Activated CD4-positive, alpha-beta T cell treated with anti-CD3 and anti-CD28 coated beads for 4 hours (primary cell): ENCODE measurements around the gene CLEC3B.
A peak's percentile ranks its signal among the peaks of the same experiment; 100 is the strongest.
"Not testable (repeated sequence)": the region's sequence is repeated elsewhere in the genome, so short reads cannot be mapped to it uniquely, and the experiment has no call there.

Source experiments
- DNase-seq, 2 donors: peaks; one replicate each; pipeline ENCODE4 v3.0.0-alpha.2; 2020

The CLEC3B gene, protein sequence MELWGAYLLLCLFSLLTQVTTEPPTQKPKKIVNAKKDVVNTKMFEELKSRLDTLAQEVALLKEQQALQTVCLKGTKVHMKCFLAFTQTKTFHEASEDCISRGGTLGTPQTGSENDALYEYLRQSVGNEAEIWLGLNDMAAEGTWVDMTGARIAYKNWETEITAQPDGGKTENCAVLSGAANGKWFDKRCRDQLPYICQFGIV

DNA sequence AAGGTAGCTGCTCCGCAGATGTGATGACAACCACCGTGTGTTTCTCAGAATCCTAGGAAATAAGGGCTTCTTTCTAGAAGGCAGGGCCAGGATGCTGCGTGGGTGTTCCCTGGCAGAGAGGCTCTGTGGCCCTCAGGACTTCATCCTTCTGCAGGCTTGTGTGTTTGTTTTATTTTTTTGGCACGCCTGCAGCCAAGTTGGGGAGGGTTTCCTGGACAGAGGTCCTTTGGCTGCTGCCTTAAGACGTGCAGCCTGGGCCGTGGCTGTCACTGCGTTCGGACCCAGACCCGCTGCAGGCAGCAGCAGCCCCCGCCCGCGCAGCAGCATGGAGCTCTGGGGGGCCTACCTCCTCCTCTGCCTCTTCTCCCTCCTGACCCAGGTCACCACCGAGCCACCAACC is at the start of gene CLEC3B:
CLEC3B (plus strand) TSS at position 266 of the 400 bp plus-strand sequence; CDS start at position 326, 60 bp downstream.
- DNase-seq, result no peak

DNA sequence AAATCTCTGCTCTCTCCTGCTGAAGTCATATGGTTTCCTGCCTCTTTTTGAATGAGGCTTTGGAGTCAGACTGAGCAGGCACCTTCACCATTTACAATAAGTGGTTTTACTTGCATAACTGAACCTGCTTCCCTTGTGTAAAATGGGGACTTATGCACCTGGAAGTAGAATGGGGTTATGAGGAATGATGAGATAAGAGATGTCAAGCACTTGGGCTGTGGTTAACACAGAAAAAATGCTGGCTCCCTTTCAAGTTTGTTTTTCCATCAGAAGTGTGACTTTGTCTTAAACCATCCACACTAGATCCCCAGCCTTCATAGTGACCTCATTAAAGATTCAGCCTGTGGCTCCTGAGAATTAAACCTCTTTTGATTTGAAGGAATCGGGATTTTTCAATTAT is 44.9 kb upstream of the CLEC3B start:
- DNase-seq, result no peak

DNA sequence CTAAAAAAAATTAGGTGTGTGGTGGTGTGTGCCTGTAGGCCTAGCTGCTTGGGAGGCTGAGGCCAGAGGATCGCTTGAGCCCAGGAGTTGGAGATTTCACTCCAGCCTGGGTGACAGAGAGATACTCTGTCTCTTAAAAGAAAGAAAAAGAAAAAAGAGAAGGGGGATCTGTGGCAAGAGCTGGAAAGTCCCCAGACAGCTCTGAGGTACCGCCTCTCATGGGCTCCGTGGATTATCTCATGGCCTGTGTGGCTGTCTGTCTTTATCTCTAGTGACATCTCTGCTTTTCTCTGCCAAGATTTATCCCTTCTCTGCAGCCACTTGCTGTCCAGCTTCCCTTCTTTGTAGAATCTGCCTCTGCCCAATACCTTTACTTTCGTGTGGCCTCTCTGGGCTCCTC is 44.4 kb upstream of the CLEC3B start:
- DNase-seq, result peak in 1 of 2 donors; percentile 16

DNA sequence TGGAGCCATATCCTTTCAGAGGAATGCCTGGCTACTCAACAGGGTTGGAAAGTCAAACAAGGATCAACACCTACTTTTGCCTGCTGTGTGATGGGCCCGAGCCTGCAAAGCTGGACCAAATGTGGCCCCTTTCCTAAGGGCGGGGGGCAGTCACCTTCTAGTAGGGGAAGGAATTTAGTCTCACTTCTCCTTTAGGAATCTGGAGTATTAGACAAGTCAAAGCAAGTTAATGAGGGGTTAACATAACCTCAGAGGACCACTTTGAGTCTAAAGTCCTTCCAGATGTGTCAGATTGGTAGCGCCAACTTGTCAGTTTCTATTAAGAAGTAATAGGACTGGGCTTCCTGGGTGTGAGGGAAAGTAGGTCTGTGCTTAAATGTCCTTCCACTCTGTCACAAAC is 43.3 kb upstream of the CLEC3B start:
- no peak for DNase-seq

DNA sequence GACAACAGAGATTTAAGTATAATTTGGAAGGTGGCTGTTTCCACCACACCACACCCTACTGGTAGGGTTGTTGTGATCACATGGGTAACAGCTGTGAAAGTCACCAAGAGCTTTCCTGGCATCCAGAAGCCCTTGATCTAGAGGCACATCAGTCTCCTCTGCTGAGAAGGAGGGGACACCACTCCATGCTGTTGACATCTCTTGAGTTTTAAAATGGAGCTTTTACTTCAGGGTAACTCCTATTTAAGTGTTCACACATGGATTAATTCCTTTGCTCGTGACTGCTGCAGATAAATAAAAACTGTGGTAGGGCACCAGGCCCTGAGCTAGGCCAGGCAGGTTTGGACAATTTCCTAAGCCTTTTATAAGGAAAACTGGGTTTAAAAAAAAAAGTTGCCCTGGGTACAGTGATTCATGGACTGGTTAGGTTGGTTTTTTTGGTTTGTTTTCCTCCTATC is 42.6 kb upstream of the CLEC3B start:
- no peak for DNase-seq

DNA sequence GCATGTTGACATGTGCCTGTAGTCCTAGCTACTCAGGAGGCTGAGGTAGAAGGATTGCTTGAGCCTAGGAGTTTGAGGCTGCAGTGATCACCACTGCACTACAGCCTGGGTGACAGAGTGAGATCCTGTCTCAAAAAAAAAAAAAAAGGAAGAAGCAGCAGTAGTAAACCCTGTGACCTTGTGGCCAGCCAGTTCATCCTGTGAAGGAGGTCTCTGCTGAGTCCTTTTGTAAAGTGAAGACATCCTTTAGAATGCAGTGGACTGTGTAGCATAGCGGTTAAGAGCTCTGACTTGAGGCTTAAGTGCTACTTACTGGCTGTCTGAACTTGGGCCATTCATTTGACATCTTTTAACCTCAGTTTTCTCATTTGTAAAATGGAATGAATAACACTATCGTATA is 41.8 kb upstream of the CLEC3B start:
- DNase-seq, result no peak

DNA sequence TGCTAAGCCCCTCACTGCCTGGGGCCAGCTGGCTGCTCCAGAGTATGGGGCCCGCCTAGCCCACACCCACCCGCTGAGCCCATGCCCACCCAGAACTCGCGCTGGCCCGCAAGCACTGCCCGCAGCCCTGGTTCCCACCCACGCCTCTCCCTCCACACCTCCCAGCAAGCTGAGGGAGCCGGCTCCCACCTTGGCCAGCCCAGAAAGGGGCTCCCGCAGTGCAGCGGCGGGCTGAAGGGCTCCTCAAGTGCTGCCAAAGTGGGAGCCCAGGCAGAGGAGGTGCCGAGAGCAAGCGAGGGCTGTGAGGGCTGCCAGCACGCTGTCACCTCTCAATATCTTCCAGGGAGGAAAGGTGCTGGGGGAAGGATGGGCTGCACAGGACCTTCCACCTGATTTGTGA is 39.8 kb upstream of the CLEC3B start:
- not testable (repeated sequence) for DNase-seq

DNA sequence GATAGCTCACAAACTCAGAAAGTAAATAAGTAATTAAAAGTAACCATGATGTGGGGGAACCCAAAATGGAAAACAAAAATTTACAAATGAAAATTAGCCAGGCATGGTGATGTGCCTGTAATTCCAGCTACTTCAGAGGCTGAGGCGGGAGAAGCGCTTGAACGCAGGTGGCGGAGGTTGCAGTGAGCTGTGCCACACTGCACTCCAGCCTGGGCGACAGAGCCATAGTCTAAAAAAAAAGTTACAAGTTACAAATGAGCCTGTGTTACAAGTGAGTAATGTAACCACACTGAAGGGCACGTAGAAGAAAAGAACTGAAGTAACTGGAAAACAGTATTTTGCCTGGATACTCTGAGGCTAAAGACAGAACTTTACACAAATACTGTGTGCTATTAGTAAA is 38.8 kb upstream of the CLEC3B start:
- DNase-seq, result no peak

DNA sequence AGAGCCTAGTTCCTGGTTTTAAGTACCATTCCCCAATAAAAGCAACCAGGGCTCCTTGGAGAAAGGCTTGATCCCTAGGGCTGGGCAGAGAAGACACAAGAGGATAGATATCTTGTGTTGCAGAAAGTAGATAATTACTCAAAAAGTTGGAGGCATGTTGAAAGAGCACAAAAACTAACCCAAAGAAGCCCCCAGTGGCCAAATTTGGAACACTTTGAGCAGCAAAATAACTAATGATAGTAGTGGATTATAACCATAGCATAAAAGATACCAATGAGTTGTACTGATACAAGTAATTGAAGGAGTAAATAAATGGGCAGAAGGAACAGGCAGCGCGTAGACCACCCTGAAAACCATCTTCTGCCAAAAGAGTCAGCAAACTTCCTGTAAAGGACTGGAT is 38.0 kb upstream of the CLEC3B start:
- no peak for DNase-seq

DNA sequence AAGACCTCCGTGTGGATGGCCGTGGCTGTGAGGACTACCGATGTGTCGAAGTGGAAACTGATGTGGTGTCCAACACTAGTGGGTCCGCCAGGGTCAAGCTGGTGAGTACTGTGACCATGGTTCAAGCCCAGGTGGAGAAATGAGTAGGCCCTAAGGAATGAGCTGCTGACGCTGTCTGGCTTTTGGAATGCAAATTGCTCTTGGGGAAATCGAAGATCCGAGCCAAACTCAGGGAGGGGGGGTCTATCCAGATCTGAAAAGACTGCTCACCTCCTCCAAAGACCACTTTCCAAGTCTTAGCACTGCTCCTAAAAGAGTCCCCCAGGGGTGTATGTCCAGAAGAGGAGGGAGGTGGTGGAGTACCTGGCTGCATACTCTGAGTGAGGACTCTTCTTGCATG is 37.0 kb upstream of the CLEC3B start:
- no peak for DNase-seq

DNA sequence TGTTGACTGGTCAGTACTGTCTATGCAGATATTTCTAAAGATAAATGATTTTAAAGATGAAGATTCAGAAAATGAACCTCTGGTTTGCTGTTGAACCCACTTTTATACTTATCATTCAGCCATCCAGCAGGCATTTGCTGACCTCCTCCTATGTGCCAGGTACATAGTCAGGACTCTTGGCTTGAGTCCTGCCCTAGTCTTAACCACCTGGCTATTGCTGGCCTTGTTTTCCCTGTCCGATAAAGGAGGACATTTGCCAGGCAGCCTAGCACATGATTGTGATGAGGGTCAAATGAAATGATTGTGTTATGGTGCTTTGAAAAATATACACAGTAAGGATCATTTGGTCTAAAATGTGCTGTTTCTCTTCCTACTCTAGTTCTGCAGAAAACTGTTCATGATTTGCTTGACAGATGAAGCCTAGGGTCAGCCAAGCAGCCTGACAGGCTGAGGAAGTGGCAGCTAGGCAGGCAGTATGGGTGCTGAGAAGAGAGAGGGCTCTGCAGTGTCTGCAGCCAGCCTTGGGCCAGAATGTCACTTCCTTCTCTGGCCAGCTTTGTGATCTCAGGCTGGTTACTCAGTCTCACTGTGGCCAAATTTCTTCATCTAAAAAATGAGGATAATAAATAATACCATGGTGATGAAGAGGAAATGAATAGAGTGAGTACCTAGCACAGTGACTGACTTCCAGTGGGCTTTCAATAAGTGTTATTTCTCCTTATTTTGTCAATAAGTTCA is 36.3 kb upstream of the CLEC3B start:
- DNase-seq, result no peak

DNA sequence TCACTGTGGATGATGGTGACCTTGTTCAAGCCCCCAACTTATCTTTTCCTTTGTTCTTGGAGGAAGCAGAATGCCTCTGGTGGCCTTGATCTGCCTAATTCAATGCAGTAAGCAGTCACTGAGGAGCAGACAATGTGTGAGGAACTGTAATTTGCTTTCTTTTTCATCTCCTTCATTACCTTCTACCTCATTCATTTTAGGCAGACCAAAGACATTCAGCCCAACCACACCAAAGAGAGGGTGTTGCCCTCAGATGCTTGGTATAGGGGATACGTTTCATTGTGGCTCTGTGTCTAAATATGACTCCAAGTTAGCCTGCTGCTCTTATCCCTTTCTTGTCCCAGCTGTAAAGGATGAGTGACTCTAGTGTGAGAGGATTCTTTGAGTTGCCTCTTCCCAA is 34.8 kb upstream of the CLEC3B start:
- no peak for DNase-seq

DNA sequence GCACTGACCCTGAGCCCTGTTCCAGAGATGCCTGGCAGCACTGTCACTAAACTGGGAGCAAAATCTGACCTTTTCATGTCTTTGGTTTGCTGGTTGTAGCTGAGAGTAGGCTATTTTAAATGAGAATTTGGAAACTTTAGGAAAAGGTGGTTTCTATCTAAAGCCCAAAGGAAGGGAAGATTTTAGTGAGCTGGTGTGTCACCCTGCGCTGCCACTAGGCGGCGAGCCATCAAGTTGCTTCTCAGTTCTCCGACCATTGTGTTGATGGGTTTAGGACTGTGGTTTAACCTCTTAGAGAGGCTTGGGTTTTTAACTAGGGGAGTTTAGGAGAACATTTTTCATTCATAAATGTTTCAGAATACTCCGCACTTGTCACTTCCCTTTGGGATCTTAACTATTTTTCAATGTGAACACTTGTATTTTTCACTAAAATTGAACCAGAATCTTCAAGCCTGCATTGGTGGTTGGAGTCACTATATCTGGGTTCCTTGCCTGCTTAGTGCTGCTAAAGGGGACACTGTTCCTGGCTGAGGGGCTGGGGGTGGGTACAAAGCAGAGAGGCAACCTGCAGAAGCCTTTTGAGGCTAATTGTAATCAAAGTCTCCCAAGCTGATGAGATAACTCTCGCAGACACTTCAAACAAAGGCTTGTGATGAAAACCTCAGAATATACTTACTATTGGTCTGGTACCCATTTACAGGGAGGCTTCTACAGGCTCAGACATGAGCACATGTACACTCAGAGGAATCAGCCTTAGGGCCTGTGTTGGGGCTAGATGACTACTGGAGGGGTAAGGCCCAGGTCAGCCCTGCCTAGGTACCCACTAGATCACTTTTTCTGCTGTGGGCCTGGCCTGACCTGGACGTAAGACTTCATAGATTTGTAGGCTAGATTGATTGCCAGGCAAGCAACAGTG is 33.3 kb upstream of the CLEC3B start:
- peak in 1 of 2 donors; percentile 14 for DNase-seq

DNA sequence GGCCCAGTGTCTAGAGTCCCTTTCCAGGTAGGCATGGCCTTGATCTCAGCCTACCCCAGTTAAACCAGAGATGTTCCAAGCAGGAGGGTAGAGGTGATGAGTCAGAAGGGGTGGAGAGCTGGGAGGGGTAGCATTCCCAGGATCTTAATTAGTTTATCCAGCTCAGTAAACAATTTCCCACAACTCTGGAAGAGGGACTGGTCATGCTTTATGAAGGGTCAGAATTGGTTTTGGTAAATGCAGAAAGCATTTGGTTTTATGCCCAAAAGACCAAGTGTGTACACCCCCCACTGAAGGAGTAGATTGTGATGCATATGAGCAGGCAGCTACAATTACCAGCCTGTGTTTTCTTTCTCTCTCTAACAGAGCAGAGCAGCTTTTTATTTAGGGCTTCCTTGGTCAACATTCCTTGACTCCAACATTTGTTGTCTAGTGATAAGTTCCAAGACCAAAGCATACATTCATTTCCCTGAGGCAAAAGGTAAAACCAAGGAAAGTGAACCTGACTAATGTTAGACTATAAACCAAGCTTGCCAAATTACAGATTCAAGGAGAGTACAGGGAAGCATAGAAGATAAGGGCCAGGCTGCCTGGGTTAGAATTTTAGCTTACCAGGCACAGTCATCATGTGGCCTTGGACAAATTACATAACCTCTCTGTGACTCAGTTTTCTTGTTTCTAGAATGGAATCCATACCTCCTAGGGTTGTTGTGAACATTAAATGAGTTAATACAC is 32.5 kb upstream of the CLEC3B start:
- DNase-seq, result no peak

DNA sequence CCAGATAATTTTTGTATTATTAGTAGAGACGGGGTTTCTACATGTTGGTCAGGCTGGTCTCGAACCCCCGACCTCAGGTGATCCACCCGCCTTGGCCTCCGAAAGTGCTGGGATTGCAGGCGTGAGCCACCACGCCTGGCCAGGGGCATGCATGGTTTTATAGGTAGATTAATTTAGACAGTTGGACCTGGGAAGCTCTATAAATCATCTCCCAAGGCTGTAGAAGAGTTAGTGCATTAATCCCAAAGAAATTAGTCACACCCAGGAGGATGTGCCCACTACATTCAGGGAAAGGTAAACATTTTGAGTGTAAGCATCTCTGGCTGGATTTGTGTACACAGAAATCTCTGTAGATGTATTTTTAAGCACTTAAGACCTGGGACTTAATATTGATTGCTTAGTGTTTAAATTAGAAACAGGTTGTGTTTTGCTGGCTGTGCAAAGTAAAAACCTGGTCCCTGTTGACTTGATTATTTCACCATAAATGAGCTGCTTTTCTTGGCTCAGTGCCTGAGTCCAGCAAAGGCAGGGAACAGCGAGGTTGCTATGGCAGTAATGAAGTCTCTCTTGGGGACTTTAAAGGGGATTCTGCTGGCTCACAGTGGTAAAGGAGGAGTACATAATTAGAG is 30.8 kb upstream of the CLEC3B start:
- no peak for DNase-seq

DNA sequence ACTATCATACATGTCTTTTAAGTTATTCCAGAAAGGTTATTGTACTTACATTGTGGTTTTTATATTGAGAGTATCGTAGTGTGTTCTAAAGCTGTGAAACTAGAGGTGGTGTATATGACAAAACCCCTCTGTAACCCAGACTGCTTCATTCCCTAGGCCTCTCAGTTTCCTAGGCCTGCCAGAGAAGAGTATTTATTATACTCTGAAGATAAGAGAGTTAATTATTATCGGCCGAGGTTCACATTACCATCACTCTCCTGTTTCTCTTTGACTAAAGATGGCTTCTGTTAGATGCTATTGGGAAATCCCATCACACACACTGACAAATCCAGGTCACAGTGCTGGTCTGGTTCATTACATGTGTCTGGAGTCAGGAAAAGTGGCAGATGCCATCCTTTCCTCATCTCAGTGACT is 29.5 kb upstream of the CLEC3B start:
- DNase-seq, result no peak

DNA sequence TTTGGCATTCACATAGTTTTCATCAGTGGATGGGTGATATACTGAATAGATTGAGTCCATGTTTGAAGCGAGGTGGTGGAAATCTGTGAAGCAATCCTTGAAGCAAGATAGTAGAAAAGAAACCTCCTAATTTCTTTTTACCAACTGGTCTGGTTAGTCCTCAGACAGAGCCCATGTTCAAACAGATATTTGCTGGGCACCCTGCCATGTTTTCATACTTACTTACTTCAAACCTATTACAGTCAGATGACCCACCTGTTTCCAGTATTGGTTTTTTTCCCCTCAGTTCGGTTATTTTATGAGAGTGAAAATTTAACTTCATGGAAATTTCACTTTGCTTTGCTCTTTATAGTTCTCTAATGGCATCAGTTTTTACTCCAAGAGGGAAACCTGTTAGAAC is 26.3 kb upstream of the CLEC3B start:
- DNase-seq, result no peak

DNA sequence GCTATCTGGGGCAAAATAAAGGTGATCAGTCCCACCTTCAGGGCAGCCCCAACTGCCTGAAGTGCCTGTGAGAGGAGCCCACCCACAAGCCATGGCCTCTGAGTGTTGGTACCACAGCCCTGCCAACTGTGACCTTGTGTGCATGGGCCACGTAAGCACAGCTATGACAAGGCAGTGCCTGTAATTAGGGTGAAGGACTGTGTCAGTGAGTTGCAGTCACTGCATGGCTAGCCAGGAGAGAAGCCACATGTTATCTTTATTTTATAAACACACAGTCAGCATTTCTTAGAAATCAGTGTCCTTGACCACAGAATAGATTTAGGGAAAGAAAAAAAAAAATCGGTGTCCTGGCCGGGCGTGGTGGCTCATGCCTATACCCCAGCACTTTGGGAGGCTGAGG is 25.3 kb upstream of the CLEC3B start:
- DNase-seq, result no peak

DNA sequence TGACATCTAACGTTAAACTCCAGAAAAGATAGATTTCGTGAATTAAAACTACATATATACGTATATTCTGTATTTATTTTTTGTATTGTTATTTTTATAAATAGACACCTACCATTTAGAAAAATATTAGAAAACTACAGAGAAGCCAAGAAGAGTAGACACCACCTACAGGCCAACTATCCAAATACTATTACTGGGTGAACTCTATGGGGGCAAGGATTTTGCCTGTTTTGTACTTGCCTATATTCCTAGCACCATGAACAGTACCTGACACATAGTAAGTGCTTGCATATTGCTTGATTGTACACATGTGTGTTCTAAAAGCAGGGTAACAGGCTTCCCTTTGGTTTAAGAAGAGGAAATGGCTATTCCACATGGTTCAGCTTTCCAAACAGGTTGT is 24.4 kb upstream of the CLEC3B start:
- no peak for DNase-seq

DNA sequence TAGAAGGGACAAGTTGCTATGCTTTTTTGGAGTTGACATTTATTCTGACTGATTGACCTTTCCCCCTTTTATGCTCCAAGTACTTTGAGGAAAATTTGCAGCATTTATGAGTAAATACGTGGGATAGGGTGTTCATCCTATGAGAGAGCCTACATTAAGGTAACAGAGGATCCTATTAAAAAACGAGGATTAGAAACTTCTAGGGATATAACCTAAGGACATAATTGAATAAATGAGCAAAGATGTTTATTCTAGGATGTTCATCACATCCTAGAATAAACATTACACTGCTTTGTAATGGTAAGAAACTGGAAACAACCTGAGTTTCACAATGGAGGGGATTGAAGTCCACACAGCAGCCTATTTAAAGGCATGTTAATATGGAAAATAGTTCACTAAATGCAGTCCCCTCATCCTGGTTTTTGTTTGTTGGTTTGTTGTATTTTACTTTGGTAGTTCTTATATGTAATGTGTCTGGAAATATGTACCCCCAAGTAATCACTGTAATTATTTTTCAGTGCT is 23.9 kb upstream of the CLEC3B start:
- DNase-seq, result no peak

DNA sequence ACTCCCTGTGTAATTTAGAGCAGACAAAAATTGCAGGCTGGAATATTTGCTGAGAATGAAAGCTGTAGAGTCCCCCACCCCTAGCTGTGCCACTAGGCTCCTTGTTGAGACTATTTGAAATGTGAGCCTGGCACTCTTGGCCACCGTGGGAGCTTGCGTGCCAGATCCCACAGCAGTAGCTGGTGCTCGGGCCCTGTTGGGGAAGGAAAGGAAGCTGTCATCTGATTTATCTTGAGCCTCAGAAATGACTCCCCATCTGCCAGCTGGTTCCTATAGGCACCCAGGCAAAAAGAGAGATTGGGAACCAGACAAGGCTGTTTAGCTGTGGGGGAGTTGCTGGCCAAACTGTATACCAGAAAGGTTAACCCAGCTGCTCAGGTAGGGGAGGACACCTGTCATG is 23.4 kb upstream of the CLEC3B start:
- DNase-seq, result no peak

DNA sequence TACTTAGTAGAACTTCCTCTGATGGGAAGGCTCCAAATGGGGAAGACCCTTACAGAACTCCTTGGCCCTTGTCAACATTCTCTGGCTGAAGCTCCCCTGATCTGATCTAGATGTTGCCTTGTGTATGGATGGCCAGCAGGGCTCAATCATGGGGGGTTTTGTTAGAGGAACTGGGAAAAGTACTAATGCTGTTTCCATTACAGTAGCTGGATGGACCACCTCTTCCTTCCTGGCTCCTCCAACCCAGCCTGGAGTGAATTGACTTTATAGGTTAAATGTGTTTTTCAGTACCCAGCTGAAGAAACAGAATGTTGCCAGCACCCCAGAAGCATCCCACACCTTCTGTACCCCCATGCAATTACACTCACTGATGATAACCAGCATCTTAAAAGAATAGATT is 22.7 kb upstream of the CLEC3B start:
- no peak for DNase-seq
